ENCODE data around the gene HS6ST3.

GRCh38 chr13:96646101-96646500 is 556.2 kb downstream of the HS6ST3 start:
- TF ChIP-seq EP300 (IDR thresholded peaks at IDR 0.05; ENCODE audit: borderline replicate concordance) (no peak), YY1 (IDR thresholded peaks at IDR 0.05; ENCODE audit: low read depth) (no peak), CREB1 (IDR thresholded peaks at IDR 0.05; ENCODE audit: low read depth) (no peak), CEBPB (IDR thresholded peaks at IDR 0.05) (no peak)
